Amniotic stem cell (primary cell): ENCODE measurements around the gene FBXL7.

Experiments
- DNase-seq: peaks from one replicate; lab custom pipeline; 2025; lab: John Stamatoyannopoulos, UW

Gene FBXL7

GRCh38 chr5:15499528-15500324 lies at the start of gene FBXL7:
TSS of gene FBXL7 (plus strand) at chr5:15500180.
- peak; percentile 63 for DNase-seq

GRCh38 chr5:15450473-15450872 lies 49.5 kb upstream of the FBXL7 start:
- DNase-seq, result no peak

- DNase-seq, result no peak
These were observed 49.0 kb upstream of the FBXL7 start for GRCh38 chr5:15450949-15451348.

GRCh38 chr5:15452030-15452429 lies 48.0 kb upstream of the FBXL7 start:
- no peak for DNase-seq

GRCh38 chr5:15452781-15453180 lies 47.2 kb upstream of the FBXL7 start:
- no peak for DNase-seq

- no peak for DNase-seq
These were observed 40.8 kb upstream of the FBXL7 start for GRCh38 chr5:15459200-15459599.

- no peak for DNase-seq
These were observed 36.6 kb upstream of the FBXL7 start for GRCh38 chr5:15463231-15463980.

GRCh38 chr5:15472116-15472515 lies 27.9 kb upstream of the FBXL7 start:
- no peak for DNase-seq

GRCh38 chr5:15474143-15474719 lies 25.7 kb upstream of the FBXL7 start:
- DNase-seq, result no peak

- DNase-seq, result no peak
These were observed 24.6 kb upstream of the FBXL7 start for GRCh38 chr5:15475367-15475766.

- no peak for DNase-seq
These were observed 23.0 kb upstream of the FBXL7 start for GRCh38 chr5:15476977-15477376.

- no peak for DNase-seq
These were observed 19.5 kb upstream of the FBXL7 start for GRCh38 chr5:15480436-15480835.

GRCh38 chr5:15483351-15484097 lies 16.5 kb upstream of the FBXL7 start:
- DNase-seq, result no peak

GRCh38 chr5:15487228-15487627 lies 12.8 kb upstream of the FBXL7 start:
- no peak for DNase-seq

- DNase-seq, result no peak
These were observed 10.3 kb upstream of the FBXL7 start for GRCh38 chr5:15489571-15490235.

GRCh38 chr5:15492545-15492944 lies 7.4 kb upstream of the FBXL7 start:
- no peak for DNase-seq

- no peak for DNase-seq
These were observed 6.5 kb upstream of the FBXL7 start for GRCh38 chr5:15493501-15493900.

- no peak for DNase-seq
These were observed 5.0 kb upstream of the FBXL7 start for GRCh38 chr5:15495026-15495425.

GRCh38 chr5:15496886-15497285 lies 3.1 kb upstream of the FBXL7 start:
- no peak for DNase-seq

- peak; percentile 33 for DNase-seq
These were observed 483 bp downstream of the FBXL7 start for GRCh38 chr5:15500325-15501001.

GRCh38 chr5:15501091-15501791 lies 1.3 kb downstream of the FBXL7 start:
- peak; percentile 65 for DNase-seq
